SU-DHL-6 (cell line): ENCODE data around the gene UPB1.

ENCODE experiments used
- H2AFZ ChIP-seq: fragments of 200-600 bp; sonication (generic); 2 replicates; pipeline ENCODE4 v1.6.1; 2014; ENCODE audit warnings: low read depth, mild to moderate bottlenecking, moderate library complexity, mixed read lengths, antibody characterized with exemption, low read length; ENCODE audit not compliant: severe bottlenecking
- H3F3A ChIP-seq: fragments of 200-600 bp; shearing (Covaris generic); 2 replicates; pipeline ENCODE4 v1.6.0; 2016; ENCODE audit warnings: antibody characterized with exemption, mild to moderate bottlenecking; ENCODE audit not compliant: insufficient read depth
- H3K27ac ChIP-seq: fragments of 200-600 bp; sonication (generic); 2 replicates; pipeline ENCODE4 v1.5.1; 2016; ENCODE audit warnings: low read depth, mild to moderate bottlenecking, low read length, moderate library complexity, mixed read lengths
- H3K27me3 ChIP-seq: fragments of 200-600 bp; sonication (generic), shearing (Covaris generic); 2 replicates; pipeline ENCODE4 v1.6.0; 2014; ENCODE audit warnings: mild to moderate bottlenecking, low read length
- H3K36me3 ChIP-seq: fragments of 200-600 bp; sonication (generic); 2 replicates; pipeline ENCODE4 v1.6.1; 2014; ENCODE audit warnings: mild to moderate bottlenecking, low read length, mixed read lengths
- H3K4me2 ChIP-seq: fragments of 300-600, 200-600 bp; shearing (Covaris generic), sonication (generic); 2 replicates; pipeline ENCODE4 v1.6.0; 2014; ENCODE audit warnings: low read length, low read depth, mild to moderate bottlenecking; ENCODE audit not compliant: poor library complexity, severe bottlenecking
- H3K4me3 ChIP-seq: fragments of 200-600 bp; sonication (generic); 2 replicates; pipeline ENCODE4 v1.5.1; 2014; ENCODE audit warnings: antibody characterized with exemption, low read length, mild to moderate bottlenecking, mixed read lengths; ENCODE audit not compliant: insufficient read depth, poor library complexity, severe bottlenecking
- H3K79me2 ChIP-seq: fragments of 200-600 bp; sonication (generic); 2 replicates; pipeline ENCODE4 v1.6.1; 2014; ENCODE audit warnings: mild to moderate bottlenecking, low read length, moderate library complexity; ENCODE audit not compliant: insufficient read depth
- H3K9ac ChIP-seq: fragments of 200-600 bp; sonication (generic); 2 replicates; pipeline ENCODE4 v1.7.0; 2014; ENCODE audit warnings: mild to moderate bottlenecking, low read length
- H3K9me2 ChIP-seq: fragments of 200-600 bp; sonication (generic); replicated peaks from 2 replicates; pipeline ENCODE4 v1.6.1; 2014; ENCODE audit warnings: low read length; ENCODE audit not compliant: insufficient read depth
- H3K9me3 ChIP-seq: fragments of 200-600 bp; sonication (generic); 2 replicates; pipeline ENCODE4 v1.6.1; 2014; ENCODE audit warnings: low read length, mixed read lengths; ENCODE audit not compliant: insufficient read depth
- H4K20me1 ChIP-seq: fragments of 200-600 bp; sonication (generic); 2 replicates; pipeline ENCODE4 v1.6.1; 2014; ENCODE audit warnings: low read depth, mild to moderate bottlenecking, antibody characterized with exemption, low read length, moderate library complexity, mixed read lengths
- EZH2phosphoT487 ChIP-seq: fragments of 200-600 bp; sonication (generic), shearing (Covaris generic); conservative IDR thresholded peaks from 2 replicates; pipeline ENCODE4 v1.6.1; 2018; ENCODE audit warnings: mild to moderate bottlenecking, antibody characterized with exemption, low read length, moderate library complexity, mixed read lengths
- TF ChIP-seq, protein P1 (sequence below): fragments of 200-600 bp; sonication (generic); IDR thresholded peaks from one replicate; pipeline ENCODE4 v1.5.1; 2017; ENCODE audit warnings: antibody characterized with exemption, mild to moderate bottlenecking, low read length, moderate library complexity; ENCODE audit not compliant: insufficient read depth, poor library complexity, severe bottlenecking

Gene UPB1

DNA sequence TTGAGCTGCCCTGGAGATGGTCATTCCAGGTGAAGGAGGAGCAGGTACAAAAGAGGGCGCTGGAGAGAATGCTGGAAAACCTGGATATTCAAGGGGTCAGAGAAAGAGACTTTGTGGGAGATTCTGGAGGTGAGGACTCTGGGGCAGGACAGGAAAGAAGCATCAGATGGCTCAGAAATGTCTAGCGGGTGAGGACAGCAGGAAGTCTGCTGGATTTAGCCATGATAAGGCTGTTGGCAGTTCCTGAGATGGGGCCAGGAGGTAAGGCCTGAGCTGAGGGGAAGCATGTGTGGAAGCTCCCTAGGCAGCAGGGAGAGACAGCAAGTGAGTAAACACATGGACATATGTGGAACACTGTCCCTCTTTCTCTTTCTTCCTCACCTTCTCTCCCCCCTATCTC is 1.5 kb downstream of the UPB1 start:
- no peak for TF ChIP-seq EZH2phosphoT487
- no peaks in the 10 kb centered on the region for H3K79me2 ChIP-seq
- no peak overlapping the region for H2AFZ ChIP-seq
- H3K4me2 ChIP-seq: no peak overlapping the region
- H3K27me3 ChIP-seq: no peaks in the 10 kb centered on the region
- H3K4me3 ChIP-seq: no peak overlapping the region
- H3K36me3 ChIP-seq: no peaks in the 10 kb centered on the region
- H3K9ac ChIP-seq: no peak overlapping the region
- H4K20me1 ChIP-seq: no peaks in the 10 kb centered on the region
- no peaks in the 10 kb centered on the region for H3K9me2 ChIP-seq
- H3K9me3 ChIP-seq: no peaks in the 10 kb centered on the region
- H3K27ac ChIP-seq: no peak overlapping the region
- no peaks in the 10 kb centered on the region for H3F3A ChIP-seq

DNA sequence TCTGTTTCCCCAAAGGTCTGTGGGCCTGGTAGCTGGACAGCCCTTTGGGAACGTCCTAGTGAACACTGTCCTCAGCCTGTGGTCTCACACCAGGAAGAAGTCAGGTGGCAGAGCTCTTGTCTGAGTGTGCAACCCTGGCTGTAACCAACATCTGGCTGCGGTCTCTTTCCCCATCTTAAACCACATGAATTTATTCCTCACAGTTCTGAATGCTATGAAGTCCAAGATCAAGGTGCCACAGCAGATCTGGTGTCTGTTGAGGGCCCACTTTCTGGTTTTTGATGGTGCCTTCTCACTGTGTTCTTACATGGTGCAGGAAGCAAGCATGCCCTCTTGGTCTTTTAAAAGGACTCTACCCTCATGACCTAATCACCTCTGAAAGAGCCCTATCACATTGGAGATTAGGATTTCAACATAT is 2.7 kb downstream of the UPB1 start:
- H3F3A ChIP-seq: no peaks in the 10 kb centered on the region
- H3K4me3 ChIP-seq: no peak overlapping the region
- H3K9me2 ChIP-seq: no peaks in the 10 kb centered on the region
- no peaks in the 10 kb centered on the region for H3K79me2 ChIP-seq
- no peak overlapping the region for H2AFZ ChIP-seq
- TF ChIP-seq EZH2phosphoT487: no peak
- TF ChIP-seq, protein P1, sequence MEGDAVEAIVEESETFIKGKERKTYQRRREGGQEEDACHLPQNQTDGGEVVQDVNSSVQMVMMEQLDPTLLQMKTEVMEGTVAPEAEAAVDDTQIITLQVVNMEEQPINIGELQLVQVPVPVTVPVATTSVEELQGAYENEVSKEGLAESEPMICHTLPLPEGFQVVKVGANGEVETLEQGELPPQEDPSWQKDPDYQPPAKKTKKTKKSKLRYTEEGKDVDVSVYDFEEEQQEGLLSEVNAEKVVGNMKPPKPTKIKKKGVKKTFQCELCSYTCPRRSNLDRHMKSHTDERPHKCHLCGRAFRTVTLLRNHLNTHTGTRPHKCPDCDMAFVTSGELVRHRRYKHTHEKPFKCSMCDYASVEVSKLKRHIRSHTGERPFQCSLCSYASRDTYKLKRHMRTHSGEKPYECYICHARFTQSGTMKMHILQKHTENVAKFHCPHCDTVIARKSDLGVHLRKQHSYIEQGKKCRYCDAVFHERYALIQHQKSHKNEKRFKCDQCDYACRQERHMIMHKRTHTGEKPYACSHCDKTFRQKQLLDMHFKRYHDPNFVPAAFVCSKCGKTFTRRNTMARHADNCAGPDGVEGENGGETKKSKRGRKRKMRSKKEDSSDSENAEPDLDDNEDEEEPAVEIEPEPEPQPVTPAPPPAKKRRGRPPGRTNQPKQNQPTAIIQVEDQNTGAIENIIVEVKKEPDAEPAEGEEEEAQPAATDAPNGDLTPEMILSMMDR: no peak
- H3K4me2 ChIP-seq: no peak overlapping the region
- H4K20me1 ChIP-seq: no peaks in the 10 kb centered on the region
- H3K27ac ChIP-seq: no peak overlapping the region
- no peak overlapping the region for H3K9ac ChIP-seq
- H3K36me3 ChIP-seq: no peaks in the 10 kb centered on the region
- H3K27me3 ChIP-seq: no peaks in the 10 kb centered on the region
- H3K9me3 ChIP-seq: no peaks in the 10 kb centered on the region

DNA sequence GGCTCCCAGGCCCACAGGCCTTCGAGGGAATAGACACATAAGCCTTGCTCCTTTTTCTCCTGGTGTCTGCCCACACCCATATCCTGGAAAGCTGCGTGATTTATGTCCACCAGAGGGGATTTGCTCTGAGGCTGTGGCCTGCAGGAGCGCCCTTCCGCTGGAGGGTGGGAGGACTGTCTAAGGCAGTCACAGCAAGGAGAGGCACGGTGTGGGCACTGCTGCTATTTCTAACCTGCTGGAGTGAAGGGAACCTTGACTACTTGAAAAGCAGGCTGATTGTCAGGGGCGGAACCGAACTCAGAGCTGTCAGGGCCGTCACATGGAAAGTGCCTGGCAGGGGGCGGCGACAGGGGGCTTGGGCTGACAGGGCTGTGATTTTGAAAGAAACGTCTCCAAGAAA is 3.7 kb downstream of the UPB1 start:
- Histone ChIP-seq H3K79me2 (no peaks in the 10 kb centered on the region), H3K9me2 (no peaks in the 10 kb centered on the region), H3K27ac (no peak overlapping the region), H4K20me1 (no peaks in the 10 kb centered on the region), H3K4me2 (no peak overlapping the region), H2AFZ (no peak overlapping the region), H3K9ac (no peak overlapping the region), H3K4me3 (no peak overlapping the region), H3K27me3 (no peaks in the 10 kb centered on the region), H3K9me3 (no peaks in the 10 kb centered on the region), H3F3A (no peaks in the 10 kb centered on the region), H3K36me3 (no peaks in the 10 kb centered on the region)
- TF ChIP-seq, protein P1: no peak
- TF ChIP-seq EZH2phosphoT487: no peak

DNA sequence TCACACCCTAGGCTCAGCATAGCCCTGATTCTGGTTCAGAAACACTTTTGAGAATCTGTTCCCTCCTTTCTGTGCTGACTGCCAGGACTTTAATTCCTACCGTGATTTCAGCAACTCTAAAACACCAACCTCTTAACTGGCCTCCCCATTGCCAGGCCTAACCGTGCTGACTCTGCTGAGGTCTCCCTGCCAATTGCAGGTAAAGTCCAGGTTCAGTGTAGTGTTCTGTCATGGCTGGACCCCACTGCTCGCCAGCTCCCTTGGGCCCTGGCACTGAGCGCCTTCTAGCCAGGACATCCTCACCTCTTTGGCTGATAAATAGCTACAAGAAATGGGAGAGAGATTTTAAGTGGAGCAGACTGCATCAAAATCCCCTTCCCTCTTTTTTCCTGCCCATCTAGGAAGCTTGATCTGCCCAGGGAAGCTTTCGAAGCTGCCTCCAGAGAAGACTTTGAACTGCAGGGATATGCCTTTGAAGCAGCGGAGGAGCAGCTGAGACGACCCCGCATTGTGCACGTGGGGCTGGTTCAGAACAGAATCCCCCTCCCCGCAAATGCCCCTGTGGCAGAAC is 4.7 kb downstream of the UPB1 start:
- no peak overlapping the region for H2AFZ ChIP-seq
- no peak overlapping the region for H3K27ac ChIP-seq
- H3K9ac ChIP-seq: no peak overlapping the region
- no peaks in the 10 kb centered on the region for H3K36me3 ChIP-seq
- TF ChIP-seq, protein P1: no peak
- no peak for TF ChIP-seq EZH2phosphoT487
- no peaks in the 10 kb centered on the region for H4K20me1 ChIP-seq
- no peak overlapping the region for H3K4me2 ChIP-seq
- H3K27me3 ChIP-seq: no peaks in the 10 kb centered on the region
- H3K79me2 ChIP-seq: no peaks in the 10 kb centered on the region
- no peaks in the 10 kb centered on the region for H3K9me3 ChIP-seq
- no peaks in the 10 kb centered on the region for H3F3A ChIP-seq
- H3K9me2 ChIP-seq: no peaks in the 10 kb centered on the region
- H3K4me3 ChIP-seq: no peak overlapping the region
